ENCODE data around the gene CDH10.

DNA sequence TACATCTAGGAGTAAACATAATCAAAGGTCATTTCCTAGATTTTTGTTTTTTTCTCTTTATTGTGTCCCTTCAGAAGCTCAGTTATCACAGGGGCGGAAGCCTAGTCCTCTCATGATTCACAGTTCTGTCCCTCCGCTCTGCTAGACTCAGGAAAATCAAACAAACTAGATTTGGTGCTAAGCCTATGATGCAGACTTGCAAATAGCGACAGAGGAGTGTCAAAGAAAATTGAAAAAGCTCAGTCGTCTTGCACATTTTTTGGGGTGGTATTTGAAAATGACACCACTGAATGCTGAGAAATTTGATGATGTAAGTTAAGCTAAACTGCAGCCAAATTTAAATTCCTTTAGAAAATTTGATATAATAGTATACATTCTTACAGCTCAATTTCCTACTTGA is 59.0 kb downstream of the CDH10 start:
- TF ChIP-seq EZH2phosphoT487 (IDR thresholded peaks at IDR 0.05; ENCODE audit: low read length) (no peak), EZH2 (optimal IDR thresholded peaks at IDR 0.05; ENCODE audit: low read depth, low read length) (no peak)
- TF ChIP-seq, protein P1, sequence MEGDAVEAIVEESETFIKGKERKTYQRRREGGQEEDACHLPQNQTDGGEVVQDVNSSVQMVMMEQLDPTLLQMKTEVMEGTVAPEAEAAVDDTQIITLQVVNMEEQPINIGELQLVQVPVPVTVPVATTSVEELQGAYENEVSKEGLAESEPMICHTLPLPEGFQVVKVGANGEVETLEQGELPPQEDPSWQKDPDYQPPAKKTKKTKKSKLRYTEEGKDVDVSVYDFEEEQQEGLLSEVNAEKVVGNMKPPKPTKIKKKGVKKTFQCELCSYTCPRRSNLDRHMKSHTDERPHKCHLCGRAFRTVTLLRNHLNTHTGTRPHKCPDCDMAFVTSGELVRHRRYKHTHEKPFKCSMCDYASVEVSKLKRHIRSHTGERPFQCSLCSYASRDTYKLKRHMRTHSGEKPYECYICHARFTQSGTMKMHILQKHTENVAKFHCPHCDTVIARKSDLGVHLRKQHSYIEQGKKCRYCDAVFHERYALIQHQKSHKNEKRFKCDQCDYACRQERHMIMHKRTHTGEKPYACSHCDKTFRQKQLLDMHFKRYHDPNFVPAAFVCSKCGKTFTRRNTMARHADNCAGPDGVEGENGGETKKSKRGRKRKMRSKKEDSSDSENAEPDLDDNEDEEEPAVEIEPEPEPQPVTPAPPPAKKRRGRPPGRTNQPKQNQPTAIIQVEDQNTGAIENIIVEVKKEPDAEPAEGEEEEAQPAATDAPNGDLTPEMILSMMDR (IDR thresholded peaks at IDR 0.05; ENCODE audit: low read length), result no peak

Data from MM.1S (cell line).